HepG2 (cell line): ENCODE results near the gene TVP23C. TPM values are rescaled to one million over a fixed set of nuclear protein-coding genes. Genes with fewer than 3 reads are reported as not detected.

Experiments used
- ATAC-seq: fragments of 200-7000 bp; cut with Tn5 transposase; 3 replicates; pipeline ENCODE4 v1.9.1; 2020; ENCODE audit warnings: mild to moderate bottlenecking, moderate library complexity
- BruUV-seq: library from RNA; stranded (reverse); fragments of 400-500 nt; replicated peaks from 2 replicates; lab custom pipeline; 2021; lab: Mats Ljungman, UMichigan
- CTCF ChIA-PET: fragments of 300-600 bp; formaldehyde crosslinking; extraction: SDS; loops from one replicate; lab custom pipeline; 2021; ENCODE audit warnings: low total read pairs, inconsistent platforms, low intra/inter-chr PET ratio; lab: Yijun Ruan, JAX
- POLR2A ChIA-PET: fragments of 350-600 bp; sonication (Branson Sonifier 250); formaldehyde crosslinking; loops from one replicate; lab custom pipeline; 2020; ENCODE audit warnings: antibody characterized with exemption, inconsistent platforms; lab: Yijun Ruan, JAX
- DNase-seq: peaks from one replicate; pipeline ENCODE4 v3.0.0-alpha.2; 2015; ENCODE audit warnings: low spot score
- FAIRE-seq: peaks from 3 replicates; lab custom pipeline; 2011; peaks lifted over from hg19 to GRCh38; lab: Jason Lieb, UNC
- H2AFZ ChIP-seq: one replicate; pipeline ENCODE4 v1.6.1; 2011; ENCODE audit warnings: low read length, inconsistent platforms
- H3K27ac ChIP-seq: fragments of 300-600 bp; 3 replicates; pipeline ENCODE4 v1.8.0; 2011; ENCODE audit warnings: mixed run types, mild to moderate bottlenecking, mixed read lengths, low read length, inconsistent platforms; ENCODE audit not compliant: insufficient read depth; ENCODE audit errors: extremely low read length
- H3K27me3 ChIP-seq, 2 experiments: fragments of 200-600 bp in 1 of 2; 2 replicates in 1 of 2; 3 replicates in 1 of 2; pipeline versions ENCODE4 v1.6.0 to v1.8.0; 2011; ENCODE audit warnings: low read length in 2 of 2, mild to moderate bottlenecking in 2 of 2, moderate library complexity in 2 of 2, inconsistent platforms in 1 of 2; ENCODE audit not compliant: insufficient read depth in 2 of 2, control insufficient read depth in 1 of 2
- H3K36me3 ChIP-seq, 2 experiments: fragments of 200-600 bp in 1 of 2; replicated peaks in 1 of 2; 2 replicates in 1 of 2; 3 replicates in 1 of 2; pipeline versions ENCODE4 v1.5.1 to v1.8.0; 2011; ENCODE audit warnings: low read length in 2 of 2, inconsistent platforms in 1 of 2; ENCODE audit not compliant: insufficient read depth in 2 of 2, control insufficient read depth in 1 of 2
- H3K4me1 ChIP-seq: 2 replicates; pipeline ENCODE4 v1.5.1; 2012; ENCODE audit warnings: low read length, inconsistent platforms; ENCODE audit not compliant: insufficient read depth
- H3K4me2 ChIP-seq: 2 replicates; pipeline ENCODE4 v1.6.0; 2011; ENCODE audit warnings: low read depth, low read length, inconsistent platforms
- H3K4me3 ChIP-seq, 3 experiments: fragments of 200-600 bp in 1 of 3; sonication (generic), shearing (Covaris generic) in 1 of 3; replicated peaks in 1 of 3; 2 replicates each; pipeline ENCODE4 v1.5.1; 2011 to 2016; ENCODE audit warnings: low read length in 3 of 3, inconsistent platforms in 2 of 3, low read depth in 2 of 3, mild to moderate bottlenecking in 2 of 3, control low read depth in 1 of 3, mixed read lengths in 1 of 3; ENCODE audit not compliant: insufficient read depth in 1 of 3
- H3K79me2 ChIP-seq: one replicate; pipeline ENCODE4 v1.6.1; 2011; ENCODE audit warnings: low read length, inconsistent platforms; ENCODE audit not compliant: insufficient read depth
- H3K9ac ChIP-seq: 2 replicates; pipeline ENCODE4 v1.6.0; 2011; ENCODE audit warnings: mild to moderate bottlenecking, low read depth, low read length, inconsistent platforms; ENCODE audit not compliant: insufficient read depth
- H3K9me3 ChIP-seq: 2 replicates; pipeline ENCODE4 v1.5.1; 2012; ENCODE audit warnings: mild to moderate bottlenecking, low read length
- H4K20me1 ChIP-seq: 2 replicates; pipeline ENCODE4 v1.6.0; 2011; ENCODE audit warnings: inconsistent platforms, mild to moderate bottlenecking, low read length, moderate library complexity; ENCODE audit not compliant: insufficient read depth
- MED13 ChIP-seq: sonication (generic); formaldehyde crosslinking; IDR thresholded peaks from 2 replicates; pipeline ENCODE4 v1.5.0; 2020; ENCODE audit warnings: missing genetic modification reagents
- RBM22 ChIP-seq: fragments of 200-400 bp; formaldehyde crosslinking; optimal IDR thresholded peaks from 2 replicates; pipeline ENCODE3; 2017; ENCODE audit warnings: mild to moderate bottlenecking, low read length, moderate library complexity
- RNF219 ChIP-seq: sonication (generic); formaldehyde crosslinking; IDR thresholded peaks from 2 replicates; pipeline ENCODE4 v1.5.0; 2020; ENCODE audit warnings: mild to moderate bottlenecking, missing genetic modification reagents
- ZFP90 ChIP-seq: sonication (generic); formaldehyde crosslinking; IDR thresholded peaks from 2 replicates; pipeline ENCODE4 v1.8.0; 2022; ENCODE audit warnings: missing genetic modification reagents, mild to moderate bottlenecking, inconsistent platforms, borderline replicate concordance
- WGBS: methylation state at CpG from one replicate; pipeline ENCODE4 v1.1.6; 2017; ENCODE audit warnings: low lambda C conversion rate; 5-methylcytosine and 5-hydroxymethylcytosine counted together
- in situ Hi-C: cut with HindIII; loops from 2 replicates; pipeline ENCODE4 v1.10.0; 2017; ENCODE audit warnings: low pct_unique_long_range_greater_than_20kb; ENCODE audit not compliant: extremely low pct_ligation_motif_present
- intact Hi-C: fragments of 100-400 bp; cut with micrococcal nuclease; formaldehyde crosslinking; loops from one replicate; pipeline ENCODE4 v1.10.0; 2022; ENCODE audit not compliant: unreplicated experiment
- polyA plus RNA-seq, 8 experiments: library from polyadenylated mRNA; depleted of rRNA in 3 of 8; stranded (reverse) in 7 of 8; unstranded in 1 of 8; fragments of >200 nt; fragmentation: Illumina TruSeq in 4 of 8; extraction: Trizol in 4 of 8; gene quantifications; 2 replicates each; pipeline versions ENCODE4 v1.2.1 to v1.2.3, GENCODE V29; 2011 to 2016; ENCODE audit warnings: low read depth in 4 of 8, missing spikeins in 1 of 8, mixed read lengths in 1 of 8; ENCODE audit not compliant: insufficient read depth in 1 of 8
- total RNA-seq, 5 experiments: library from RNA; depleted of rRNA; stranded (reverse); fragments of >200 nt; fragmentation: Illumina TruSeq; extraction: Trizol; gene quantifications; 2 replicates each; pipeline ENCODE4 v1.2.3, GENCODE V29; 2016; ENCODE audit warnings: low read depth in 1 of 5

Gene TVP23C
- total and polyA plus RNA-seq, 2 of the 13 experiments (the other 11 are each of a cell fraction or from before 2014, with no cell fraction given) = 10.4 to 28.2 TPM

GRCh38 chr17:15490634-15491261 is 72.5 kb downstream of the TVP23C start (continued):
- TF ChIP-seq RNF219 (CRISPR knock-in tag) = no peak

GRCh38 chr17:15488557-15488956 is 74.7 kb downstream of the TVP23C start:
- intact Hi-C loops = no loop called here
- POLR2A ChIA-PET = no interaction called here
- FAIRE-seq = no peak

GRCh38 chr17:15485045-15485444 is 78.2 kb downstream of the TVP23C start:
- peaks cover 2% of the 10 kb centered on the region for H3K4me1 ChIP-seq
- POLR2A ChIA-PET = no interaction called here

More at GRCh38 chr17:15488557-15488956, 74.7 kb downstream of the TVP23C start:
- Histone ChIP-seq H3K4me1 (no peaks in the 10 kb centered on the region), H3K27ac (no peak overlapping the region), H2AFZ (no peak overlapping the region), H4K20me1 (no peaks in the 10 kb centered on the region), H3K36me3 (peaks cover 10 to 42% of the 10 kb centered on the region in 2 experiments), H3K4me3 (no peak overlapping the region), H3K9me3 (no peaks in the 10 kb centered on the region), H3K27me3 (no peaks in the 10 kb centered on the region), H3K9ac (no peak overlapping the region), H3K79me2 (no peaks in the 10 kb centered on the region), H3K4me2 (no peak overlapping the region)
- in situ Hi-C loops = no loop called here
- no TSS peak for BruUV-seq
- 100% methylated on average over 2 of the region's 2 CpGs for WGBS
- peak; percentile 71 for TF ChIP-seq RBM22
- TF ChIP-seq ZFP90 = no peak
- CTCF ChIA-PET = no interaction called here
- DNase-seq (no peak), ATAC-seq (no peak)

More at GRCh38 chr17:15485045-15485444, 78.2 kb downstream of the TVP23C start:
- no peak for FAIRE-seq
- no TSS peak for BruUV-seq
- CTCF ChIA-PET = no interaction called here
- Histone ChIP-seq H2AFZ (no peak overlapping the region), H3K27ac (no peak overlapping the region), H3K9me3 (no peaks in the 10 kb centered on the region)
- WGBS = 90% methylated on average over 4 of the region's 4 CpGs
- in situ Hi-C loops = no loop called here
- TF ChIP-seq MED13 = no peak
- TF ChIP-seq, all 625 proteins: peak for 0
- DNase-seq = no peak
- Histone ChIP-seq H3K4me3 (no peak overlapping the region), H4K20me1 (0 out of 2 replicates have a peak, but pooled peaks cover 2% of the 10 kb centered on the region), H3K79me2 (no peaks in the 10 kb centered on the region), H3K9ac (no peak overlapping the region), H3K4me2 (no peak overlapping the region), H3K36me3 (peaks cover 10 to 23% of the 10 kb centered on the region in 2 experiments), H3K27me3 (no peaks in the 10 kb centered on the region)
- intact Hi-C loops = no loop called here
- no peak for ATAC-seq
